HepG2 (cell line): ENCODE measurements around the gene TNN. TPM values are rescaled to one million over a fixed set of nuclear protein-coding genes. Genes with fewer than 3 reads are reported as not detected.
A peak's percentile ranks its signal among the peaks of the same experiment; 100 is the strongest.

Experiments
- FOXA3 ChIP-seq: IDR thresholded peaks from 2 replicates; pipeline ENCODE4 v1.6.1; 2016; ENCODE audit warnings: missing genetic modification reagents, missing compliant biosample characterization
- MED8 ChIP-seq: sonication (generic); formaldehyde crosslinking; IDR thresholded peaks from 2 replicates; pipeline ENCODE4 v1.8.1; 2023; ENCODE audit warnings: mild to moderate bottlenecking, missing genetic modification reagents; ENCODE audit not compliant: insufficient replicate concordance
- MIER2 ChIP-seq: IDR thresholded peaks from 2 replicates; pipeline ENCODE4 v1.6.1; 2016; ENCODE audit warnings: missing biosample characterization, missing genetic modification reagents
- POGZ ChIP-seq: sonication (generic); formaldehyde crosslinking; IDR thresholded peaks from 2 replicates; pipeline ENCODE4 v1.4.0; 2020; ENCODE audit warnings: mild to moderate bottlenecking, missing genetic modification reagents
- RNF219 ChIP-seq: sonication (generic); formaldehyde crosslinking; IDR thresholded peaks from 2 replicates; pipeline ENCODE4 v1.5.0; 2020; ENCODE audit warnings: mild to moderate bottlenecking, missing genetic modification reagents
- TBX2 ChIP-seq: sonication (generic); formaldehyde crosslinking; IDR thresholded peaks from 2 replicates; pipeline ENCODE4 v1.5.0; 2020; ENCODE audit warnings: missing genetic modification reagents, mild to moderate bottlenecking, borderline replicate concordance
- ZMYM2 ChIP-seq: sonication (generic); formaldehyde crosslinking; IDR thresholded peaks from 2 replicates; pipeline ENCODE4 v1.8.0; 2022; ENCODE audit warnings: mild to moderate bottlenecking, missing genetic modification reagents
- ZNF75D ChIP-seq: sonication (generic); formaldehyde crosslinking; IDR thresholded peaks from 2 replicates; pipeline ENCODE4 v1.8.1; 2023; ENCODE audit warnings: missing genetic modification reagents, mild to moderate bottlenecking, borderline replicate concordance
- polyA plus RNA-seq, 8 experiments: library from polyadenylated mRNA; depleted of rRNA in 3 of 8; stranded (reverse) in 7 of 8; unstranded in 1 of 8; fragments of >200 nt; fragmentation: Illumina TruSeq in 4 of 8; extraction: Trizol in 4 of 8; gene quantifications; 2 replicates each; pipeline versions ENCODE4 v1.2.1 to v1.2.3, GENCODE V29; 2011 to 2016; ENCODE audit warnings: low read depth in 4 of 8, missing spikeins in 1 of 8, mixed read lengths in 1 of 8; ENCODE audit not compliant: insufficient read depth in 1 of 8
- total RNA-seq, 5 experiments: library from RNA; depleted of rRNA; stranded (reverse); fragments of >200 nt; fragmentation: Illumina TruSeq; extraction: Trizol; gene quantifications; 2 replicates each; pipeline ENCODE4 v1.2.3, GENCODE V29; 2016; ENCODE audit warnings: low read depth in 1 of 5
- TF ChIP-seq, protein P1 (sequence below): sonication (generic); formaldehyde crosslinking; IDR thresholded peaks from 2 replicates; pipeline ENCODE4 v1.5.0; 2020; ENCODE audit warnings: mild to moderate bottlenecking, missing genetic modification reagents, moderate library complexity

Gene TNN
- total and polyA plus RNA-seq, 2 of the 13 experiments (the other 11 are each of a cell fraction or from before 2014, with no cell fraction given) = not detected

GRCh38 chr1:175154629-175155472, 87.2 kb downstream of the TNN start (continued):
- TF ChIP-seq, protein P1, sequence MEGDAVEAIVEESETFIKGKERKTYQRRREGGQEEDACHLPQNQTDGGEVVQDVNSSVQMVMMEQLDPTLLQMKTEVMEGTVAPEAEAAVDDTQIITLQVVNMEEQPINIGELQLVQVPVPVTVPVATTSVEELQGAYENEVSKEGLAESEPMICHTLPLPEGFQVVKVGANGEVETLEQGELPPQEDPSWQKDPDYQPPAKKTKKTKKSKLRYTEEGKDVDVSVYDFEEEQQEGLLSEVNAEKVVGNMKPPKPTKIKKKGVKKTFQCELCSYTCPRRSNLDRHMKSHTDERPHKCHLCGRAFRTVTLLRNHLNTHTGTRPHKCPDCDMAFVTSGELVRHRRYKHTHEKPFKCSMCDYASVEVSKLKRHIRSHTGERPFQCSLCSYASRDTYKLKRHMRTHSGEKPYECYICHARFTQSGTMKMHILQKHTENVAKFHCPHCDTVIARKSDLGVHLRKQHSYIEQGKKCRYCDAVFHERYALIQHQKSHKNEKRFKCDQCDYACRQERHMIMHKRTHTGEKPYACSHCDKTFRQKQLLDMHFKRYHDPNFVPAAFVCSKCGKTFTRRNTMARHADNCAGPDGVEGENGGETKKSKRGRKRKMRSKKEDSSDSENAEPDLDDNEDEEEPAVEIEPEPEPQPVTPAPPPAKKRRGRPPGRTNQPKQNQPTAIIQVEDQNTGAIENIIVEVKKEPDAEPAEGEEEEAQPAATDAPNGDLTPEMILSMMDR (CRISPR knock-in tag) = peak; percentile 82
- no peak for TF ChIP-seq ZNF75D
- no peak for TF ChIP-seq TBX2 (CRISPR knock-in tag)
- TF ChIP-seq RNF219 (CRISPR knock-in tag) = no peak
- no peak for TF ChIP-seq MED8
- no peak for TF ChIP-seq MIER2
- TF ChIP-seq ZMYM2 = no peak
- TF ChIP-seq POGZ (CRISPR knock-in tag) = no peak
- 0 out of 2 replicates have a peak, but pooled peaks have one; percentile 16 for TF ChIP-seq FOXA3 (CRISPR knock-in tag)
- TF ChIP-seq, all 625 proteins: peak for 12
